Measurements from ENCODE around the gene CIDEB. TPM values are rescaled to one million over a fixed set of nuclear protein-coding genes. Genes with fewer than 3 reads are reported as not detected.

Gene CIDEB
- total and polyA plus RNA-seq, 2 of the 13 experiments (the other 11 are each of a cell fraction or from before 2014, with no cell fraction given) = 35.8 to 110 TPM

- TF ChIP-seq ZNF614 (CRISPR knock-in tag; IDR thresholded peaks at IDR 0.05; ENCODE audit: borderline replicate concordance) (peak; percentile 69; the same call in 1 of the 2 replicates), FOXK1 (CRISPR knock-in tag; IDR thresholded peaks at IDR 0.05; ENCODE audit: borderline replicate concordance, low read depth) (peak; percentile 61; the same call in 1 of the 2 replicates), ZNF781 (CRISPR knock-in tag; IDR thresholded peaks at IDR 0.05; ENCODE audit: borderline replicate concordance, not compliant biosample characterization) (no peak), FOXK2 (IDR thresholded peaks at IDR 0.05) (no peak), HINFP (CRISPR knock-in tag; IDR thresholded peaks at IDR 0.05; ENCODE audit: low read depth) (no peak), ZNF24 (IDR thresholded peaks at IDR 0.05) (peak; percentile 80; the same call in 1 of the 2 replicates), USF2 (IDR thresholded peaks at IDR 0.05; ENCODE audit: low read depth, low read length) (no peak), USF2 (CRISPR knock-in tag; IDR thresholded peaks at IDR 0.05; ENCODE audit: borderline replicate concordance) (no peak), ZNF577 (CRISPR knock-in tag; IDR thresholded peaks at IDR 0.05; ENCODE audit: borderline replicate concordance, low read depth) (no peak), GFI1 (CRISPR knock-in tag; IDR thresholded peaks at IDR 0.05; ENCODE audit: borderline replicate concordance) (no peak), NFE2L2 (IDR thresholded peaks at IDR 0.05; ENCODE audit: low read length) (no peak), ZNF615 (CRISPR knock-in tag; IDR thresholded peaks at IDR 0.05; ENCODE audit: borderline replicate concordance) (no peak), RFX1 (IDR thresholded peaks at IDR 0.05) (no peak), JARID2 (CRISPR knock-in tag; IDR thresholded peaks at IDR 0.05; ENCODE audit: insufficient replicate concordance) (no peak), PITX1 (CRISPR knock-in tag; IDR thresholded peaks at IDR 0.05) (0 out of 2 replicates have a peak, but pooled peaks have one; percentile 48), PRDM4 (CRISPR knock-in tag; IDR thresholded peaks at IDR 0.05; ENCODE audit: borderline replicate concordance) (no peak), ZFP91 (CRISPR knock-in tag; IDR thresholded peaks at IDR 0.05; ENCODE audit: borderline replicate concordance) (no peak), ZNF432 (CRISPR knock-in tag; IDR thresholded peaks at IDR 0.05; ENCODE audit: borderline replicate concordance) (no peak), NR2F6 (IDR thresholded peaks at IDR 0.05) (0 out of 2 replicates have a peak, but pooled peaks have one; percentile 21), NR2F6 (CRISPR knock-in tag; IDR thresholded peaks at IDR 0.05) (peak; percentile 31; the same call in 1 of the 2 replicates), HES4 (CRISPR knock-in tag; IDR thresholded peaks at IDR 0.05; ENCODE audit: borderline replicate concordance) (no peak), ISX (CRISPR knock-in tag; conservative IDR thresholded peaks at IDR 0.05) (no peak)
These were observed 36.3 kb upstream of the CIDEB start (continued) for GRCh38 chr14:24343795-24344660.

Measured in HepG2 (cell line).